NCI-H524 treated with DMSO at 0.1 percent for 48 hours (cell line): ENCODE results near the gene CDK18.

Source experiments
- DNase-seq: peaks from one replicate; lab custom pipeline; 2025; lab: John Stamatoyannopoulos, UW

The CDK18 gene

GRCh38 chr1:205505076-205505729 lies 734 bp downstream of the CDK18 start:
- no peak for DNase-seq

- no peak for DNase-seq
These were observed 1.3 kb downstream of the CDK18 start for GRCh38 chr1:205505791-205506190.

GRCh38 chr1:205506409-205507200 lies 2.1 kb downstream of the CDK18 start:
- DNase-seq: no peak

- no peak for DNase-seq
These were observed 3.8 kb downstream of the CDK18 start for GRCh38 chr1:205508227-205508714.

GRCh38 chr1:205510308-205510950 lies 6.0 kb downstream of the CDK18 start:
- DNase-seq: no peak

- DNase-seq: no peak
These were observed 6.5 kb downstream of the CDK18 start for GRCh38 chr1:205510951-205511330.

- no peak for DNase-seq
These were observed 7.9 kb downstream of the CDK18 start for GRCh38 chr1:205512059-205513045.

GRCh38 chr1:205513774-205514173 lies 9.3 kb downstream of the CDK18 start:
- DNase-seq: no peak

- DNase-seq: no peak
These were observed 10.0 kb downstream of the CDK18 start for GRCh38 chr1:205514211-205515142.

- DNase-seq: no peak
These were observed 11.3 kb downstream of the CDK18 start for GRCh38 chr1:205515781-205516253.

- DNase-seq: no peak
These were observed 11.9 kb downstream of the CDK18 start for GRCh38 chr1:205516362-205516761.

GRCh38 chr1:205517288-205517687 lies 12.8 kb downstream of the CDK18 start:
- DNase-seq: no peak

GRCh38 chr1:205517763-205518162 lies 13.3 kb downstream of the CDK18 start:
- DNase-seq: no peak

- DNase-seq: no peak
These were observed 14.4 kb downstream of the CDK18 start for GRCh38 chr1:205518661-205519540.

- no peak for DNase-seq
These were observed 15.2 kb downstream of the CDK18 start for GRCh38 chr1:205519541-205520131.

GRCh38 chr1:205520709-205521108 lies 16.2 kb downstream of the CDK18 start:
- DNase-seq: no peak

GRCh38 chr1:205521686-205522085 lies 17.2 kb downstream of the CDK18 start:
- peak; percentile 87 for DNase-seq

GRCh38 chr1:205522692-205523091 lies 18.2 kb downstream of the CDK18 start:
- DNase-seq: no peak

GRCh38 chr1:205523261-205523890 lies 18.9 kb downstream of the CDK18 start:
- no peak for DNase-seq
